Neural cell (in vitro differentiated cells): ENCODE data around the gene OTOG. TPM values are rescaled to one million over a fixed set of nuclear protein-coding genes. Genes with fewer than 3 reads are reported as not detected.

Source experiments
- H2AFZ ChIP-seq: fragments of 200-600, 300-800 bp; sonication (generic), shearing (Covaris generic); 2 replicates; pipeline ENCODE4 v1.6.0; 2014; ENCODE audit warnings: low read depth, mild to moderate bottlenecking, antibody characterized with exemption, low read length, moderate library complexity
- H3F3A ChIP-seq: fragments of 200-600 bp; shearing (Covaris generic); 2 replicates; pipeline ENCODE4 v1.6.1; 2016; ENCODE audit warnings: mild to moderate bottlenecking, moderate library complexity, mixed read lengths, antibody characterized with exemption, low read length; ENCODE audit not compliant: insufficient read depth, poor library complexity, severe bottlenecking
- H3K27ac ChIP-seq: fragments of 200-600, 300-800 bp; sonication (generic), shearing (Covaris generic); 2 replicates; pipeline ENCODE4 v1.5.1; 2014; ENCODE audit warnings: mild to moderate bottlenecking, low read length, moderate library complexity
- H3K27me3 ChIP-seq: fragments of 300-800, 200-600 bp; sonication (generic), shearing (Covaris generic); 2 replicates; pipeline ENCODE4 v1.6.0; 2014; ENCODE audit warnings: mild to moderate bottlenecking, low read depth, low read length, moderate library complexity; ENCODE audit not compliant: insufficient read depth
- H3K36me3 ChIP-seq: fragments of 300-800, 200-600 bp; sonication (generic), shearing (Covaris generic); 2 replicates; pipeline ENCODE4 v1.5.1; 2014; ENCODE audit warnings: mild to moderate bottlenecking, antibody characterized with exemption, low read length, moderate library complexity; ENCODE audit not compliant: insufficient read depth
- H3K4me2 ChIP-seq: fragments of 300-800, 200-600 bp; sonication (generic), shearing (Covaris generic); 2 replicates; pipeline ENCODE4 v1.6.0; 2014; ENCODE audit warnings: mild to moderate bottlenecking, low read length
- H3K4me3 ChIP-seq: fragments of 300-800, 200-600 bp; sonication (generic), shearing (Covaris generic); 2 replicates; pipeline ENCODE4 v1.5.1; 2014; ENCODE audit warnings: mild to moderate bottlenecking, low read length, moderate library complexity
- H3K79me2 ChIP-seq: fragments of 200-600 bp; shearing (Covaris generic); replicated peaks from 2 replicates; pipeline ENCODE4 v1.6.0; 2014; ENCODE audit warnings: mild to moderate bottlenecking, low read length, moderate library complexity; ENCODE audit not compliant: insufficient read depth
- H3K9ac ChIP-seq: fragments of 300-800, 200-600 bp; sonication (generic), shearing (Covaris generic); 2 replicates; pipeline ENCODE4 v1.6.1; 2016; ENCODE audit warnings: mild to moderate bottlenecking, low read length, mixed read lengths
- H3K9me2 ChIP-seq: fragments of 200-600 bp; shearing (Covaris generic); 2 replicates; pipeline ENCODE4 v1.6.1; 2016; ENCODE audit warnings: mild to moderate bottlenecking, low read length, mixed read lengths; ENCODE audit not compliant: insufficient read depth
- H3K9me3 ChIP-seq: fragments of 200-600, 300-800 bp; sonication (generic), shearing (Covaris generic); 2 replicates; pipeline ENCODE4 v1.6.1; 2016; ENCODE audit warnings: mild to moderate bottlenecking, mixed run types, low read length, moderate library complexity, mixed read lengths
- H4K20me1 ChIP-seq: fragments of 200-600 bp; shearing (Covaris generic); 2 replicates; pipeline ENCODE4 v1.6.1; 2016; ENCODE audit warnings: mild to moderate bottlenecking, mixed run types; ENCODE audit not compliant: insufficient read depth
- EP300 ChIP-seq: fragments of 450-650 bp; conservative IDR thresholded peaks from 2 replicates; pipeline ENCODE4 v1.6.1; 2014; ENCODE audit warnings: antibody characterized with exemption, mild to moderate bottlenecking, moderate library complexity; ENCODE audit not compliant: poor library complexity, severe bottlenecking
- EZH2 ChIP-seq: fragments of 200-600, 300-800 bp; shearing (Covaris generic), sonication (generic); IDR thresholded peaks from 2 replicates; pipeline ENCODE4 v1.6.1; 2014; ENCODE audit warnings: antibody characterized with exemption, low read length, borderline replicate concordance, mild to moderate bottlenecking; ENCODE audit not compliant: insufficient read depth, poor library complexity, severe bottlenecking
- MXI1 ChIP-seq: fragments of 450-650 bp; conservative IDR thresholded peaks from 2 replicates; pipeline ENCODE4 v1.6.1; 2014; ENCODE audit warnings: antibody characterized with exemption, mild to moderate bottlenecking; ENCODE audit not compliant: poor library complexity, severe bottlenecking
- POLR2AphosphoS5 ChIP-seq: IDR thresholded peaks from 2 replicates; pipeline ENCODE4 v1.6.1; 2012
- RAD21 ChIP-seq: fragments of 450-650 bp; conservative IDR thresholded peaks from 2 replicates; pipeline ENCODE4 v1.6.1; 2014; ENCODE audit warnings: antibody characterized with exemption, mild to moderate bottlenecking, moderate library complexity
- SMC3 ChIP-seq: fragments of 450-650 bp; conservative IDR thresholded peaks from 2 replicates; pipeline ENCODE4 v1.6.1; 2014; ENCODE audit warnings: antibody characterized with exemption, mild to moderate bottlenecking, moderate library complexity; ENCODE audit not compliant: poor library complexity
- TAF1 ChIP-seq: IDR thresholded peaks from 2 replicates; pipeline ENCODE4 v1.6.1; 2012; ENCODE audit warnings: low read depth
- polyA plus RNA-seq: library from polyadenylated mRNA; depleted of rRNA; stranded (reverse); fragments of >200 nt; gene quantifications from 2 replicates; pipeline ENCODE4 v1.2.3, GENCODE V29; 2014
- TF ChIP-seq, protein P1 (sequence below): IDR thresholded peaks from 2 replicates; pipeline ENCODE4 v1.6.1; 2012; ENCODE audit warnings: borderline replicate concordance
- TF ChIP-seq, protein P2 (sequence below): fragments of 450-650 bp; IDR thresholded peaks from 2 replicates; pipeline ENCODE4 v1.5.1; 2014; ENCODE audit warnings: antibody characterized with exemption, mild to moderate bottlenecking, moderate library complexity; ENCODE audit not compliant: poor library complexity, severe bottlenecking

The OTOG gene
- polyA plus RNA-seq, 1 donor from 2014 or later = not detected

DNA sequence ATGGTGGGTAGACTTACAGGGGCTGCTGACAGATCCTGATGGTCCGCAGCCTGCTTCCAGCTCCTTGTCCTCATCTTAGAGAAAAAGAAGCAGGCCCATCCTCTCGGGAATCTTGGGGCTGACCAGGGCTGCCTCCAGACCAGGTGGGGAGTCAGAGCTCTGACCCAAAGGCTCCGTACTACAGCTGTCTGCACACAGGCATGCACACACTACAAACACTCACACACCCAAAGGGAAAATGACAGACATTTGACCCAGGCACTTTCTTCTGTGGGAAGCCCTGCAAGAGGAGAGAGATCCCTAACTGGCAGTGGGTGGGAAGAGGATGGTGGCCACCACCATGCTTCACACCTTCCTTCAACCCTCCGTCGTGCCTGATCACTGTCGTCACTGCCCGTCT lies 125.4 kb downstream of the OTOG start:
- Histone ChIP-seq H3K79me2 (no peaks in the 10 kb centered on the region), H3K27me3 (no peaks in the 10 kb centered on the region), H3F3A (no peaks in the 10 kb centered on the region), H4K20me1 (no peaks in the 10 kb centered on the region), H3K27ac (no peak overlapping the region), H3K4me3 (no peak overlapping the region), H3K9ac (no peak overlapping the region), H2AFZ (no peak overlapping the region), H3K9me2 (no peaks in the 10 kb centered on the region), H3K4me2 (no peak overlapping the region), H3K9me3 (peaks cover 6% of the 10 kb centered on the region), H3K36me3 (no peaks in the 10 kb centered on the region)
- TF ChIP-seq EZH2 = no peak
- no peak for TF ChIP-seq POLR2AphosphoS5
- TF ChIP-seq, protein P1, sequence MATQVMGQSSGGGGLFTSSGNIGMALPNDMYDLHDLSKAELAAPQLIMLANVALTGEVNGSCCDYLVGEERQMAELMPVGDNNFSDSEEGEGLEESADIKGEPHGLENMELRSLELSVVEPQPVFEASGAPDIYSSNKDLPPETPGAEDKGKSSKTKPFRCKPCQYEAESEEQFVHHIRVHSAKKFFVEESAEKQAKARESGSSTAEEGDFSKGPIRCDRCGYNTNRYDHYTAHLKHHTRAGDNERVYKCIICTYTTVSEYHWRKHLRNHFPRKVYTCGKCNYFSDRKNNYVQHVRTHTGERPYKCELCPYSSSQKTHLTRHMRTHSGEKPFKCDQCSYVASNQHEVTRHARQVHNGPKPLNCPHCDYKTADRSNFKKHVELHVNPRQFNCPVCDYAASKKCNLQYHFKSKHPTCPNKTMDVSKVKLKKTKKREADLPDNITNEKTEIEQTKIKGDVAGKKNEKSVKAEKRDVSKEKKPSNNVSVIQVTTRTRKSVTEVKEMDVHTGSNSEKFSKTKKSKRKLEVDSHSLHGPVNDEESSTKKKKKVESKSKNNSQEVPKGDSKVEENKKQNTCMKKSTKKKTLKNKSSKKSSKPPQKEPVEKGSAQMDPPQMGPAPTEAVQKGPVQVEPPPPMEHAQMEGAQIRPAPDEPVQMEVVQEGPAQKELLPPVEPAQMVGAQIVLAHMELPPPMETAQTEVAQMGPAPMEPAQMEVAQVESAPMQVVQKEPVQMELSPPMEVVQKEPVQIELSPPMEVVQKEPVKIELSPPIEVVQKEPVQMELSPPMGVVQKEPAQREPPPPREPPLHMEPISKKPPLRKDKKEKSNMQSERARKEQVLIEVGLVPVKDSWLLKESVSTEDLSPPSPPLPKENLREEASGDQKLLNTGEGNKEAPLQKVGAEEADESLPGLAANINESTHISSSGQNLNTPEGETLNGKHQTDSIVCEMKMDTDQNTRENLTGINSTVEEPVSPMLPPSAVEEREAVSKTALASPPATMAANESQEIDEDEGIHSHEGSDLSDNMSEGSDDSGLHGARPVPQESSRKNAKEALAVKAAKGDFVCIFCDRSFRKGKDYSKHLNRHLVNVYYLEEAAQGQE = no peak
- TF ChIP-seq MXI1 = no peak
- TF ChIP-seq, protein P2, sequence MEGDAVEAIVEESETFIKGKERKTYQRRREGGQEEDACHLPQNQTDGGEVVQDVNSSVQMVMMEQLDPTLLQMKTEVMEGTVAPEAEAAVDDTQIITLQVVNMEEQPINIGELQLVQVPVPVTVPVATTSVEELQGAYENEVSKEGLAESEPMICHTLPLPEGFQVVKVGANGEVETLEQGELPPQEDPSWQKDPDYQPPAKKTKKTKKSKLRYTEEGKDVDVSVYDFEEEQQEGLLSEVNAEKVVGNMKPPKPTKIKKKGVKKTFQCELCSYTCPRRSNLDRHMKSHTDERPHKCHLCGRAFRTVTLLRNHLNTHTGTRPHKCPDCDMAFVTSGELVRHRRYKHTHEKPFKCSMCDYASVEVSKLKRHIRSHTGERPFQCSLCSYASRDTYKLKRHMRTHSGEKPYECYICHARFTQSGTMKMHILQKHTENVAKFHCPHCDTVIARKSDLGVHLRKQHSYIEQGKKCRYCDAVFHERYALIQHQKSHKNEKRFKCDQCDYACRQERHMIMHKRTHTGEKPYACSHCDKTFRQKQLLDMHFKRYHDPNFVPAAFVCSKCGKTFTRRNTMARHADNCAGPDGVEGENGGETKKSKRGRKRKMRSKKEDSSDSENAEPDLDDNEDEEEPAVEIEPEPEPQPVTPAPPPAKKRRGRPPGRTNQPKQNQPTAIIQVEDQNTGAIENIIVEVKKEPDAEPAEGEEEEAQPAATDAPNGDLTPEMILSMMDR = no peak
- no peak for TF ChIP-seq RAD21
- no peak for TF ChIP-seq EP300
- no peak for TF ChIP-seq TAF1
- TF ChIP-seq SMC3 = no peak

DNA sequence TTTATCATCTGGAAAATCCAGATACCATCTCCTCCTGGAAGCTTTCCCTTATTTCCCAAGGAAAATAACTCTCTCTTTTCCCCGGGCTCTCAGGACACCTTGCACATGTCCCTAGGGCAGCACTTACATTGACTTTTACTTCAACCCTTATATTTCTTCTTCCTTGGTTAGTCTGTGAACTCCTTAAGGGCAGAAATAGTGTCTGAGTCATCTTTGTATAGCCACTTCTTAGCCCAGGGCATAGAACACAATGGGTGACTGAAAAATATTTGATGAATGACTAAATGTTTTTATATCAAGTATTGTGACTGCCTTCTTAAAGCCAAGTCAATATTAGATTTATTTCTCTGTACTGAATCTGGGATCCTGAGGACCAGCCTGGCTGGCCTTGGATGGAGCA lies 126.9 kb downstream of the OTOG start:
- no peaks in the 10 kb centered on the region for H3K27me3 ChIP-seq
- no peak overlapping the region for H2AFZ ChIP-seq
- no peaks in the 10 kb centered on the region for H3K36me3 ChIP-seq
- no peak overlapping the region for H3K4me2 ChIP-seq
- no peak overlapping the region for H3K9ac ChIP-seq
- H3K79me2 ChIP-seq = no peaks in the 10 kb centered on the region
- H3K9me2 ChIP-seq = no peaks in the 10 kb centered on the region
- no peak overlapping the region for H3K4me3 ChIP-seq
- peaks cover 6% of the 10 kb centered on the region for H3K9me3 ChIP-seq
- no peaks in the 10 kb centered on the region for H3F3A ChIP-seq
- H4K20me1 ChIP-seq = no peaks in the 10 kb centered on the region
- H3K27ac ChIP-seq = no peak overlapping the region
- TF ChIP-seq EZH2 (no peak), MXI1 (no peak), EP300 (no peak), RAD21 (no peak), SMC3 (no peak), POLR2AphosphoS5 (no peak), TAF1 (no peak)
- TF ChIP-seq, protein P1 = no peak
- TF ChIP-seq, protein P2 = no peak
